Fibroblast of pulmonary artery (primary cell): Measurements from ENCODE around the gene SLC25A45.

Experiments used
- DNase-seq: peaks from one replicate; pipeline ENCODE4 v3.0.0-alpha.2; 2010; ENCODE audit warnings: low read depth
- H3K4me3 ChIP-seq: replicated peaks from 2 replicates; pipeline ENCODE4 v1.5.1; 2011; ENCODE audit warnings: low read depth, mild to moderate bottlenecking, control low read depth, low read length, moderate library complexity
- CTCF ChIP-seq: IDR thresholded peaks from 2 replicates; pipeline ENCODE4 v1.5.1; 2011; ENCODE audit warnings: mild to moderate bottlenecking, control low read depth, low read length, inconsistent platforms; ENCODE audit errors: missing control alignments

SLC25A45 gene

GRCh38 chr11:65410936-65411680 lies 28.7 kb upstream of the SLC25A45 start:
- no peak for DNase-seq
- no peak for TF ChIP-seq CTCF
- H3K4me3 ChIP-seq, result no peak overlapping the region

GRCh38 chr11:65404638-65405339 lies 22.3 kb upstream of the SLC25A45 start:
- no peak for DNase-seq
- no peak overlapping the region for H3K4me3 ChIP-seq
- no peak for TF ChIP-seq CTCF

GRCh38 chr11:65404210-65404609 lies 21.8 kb upstream of the SLC25A45 start:
- no peak for DNase-seq
- no peak for TF ChIP-seq CTCF
- H3K4me3 ChIP-seq, result no peak overlapping the region

GRCh38 chr11:65403607-65404121 lies 21.2 kb upstream of the SLC25A45 start:
- no peak for DNase-seq
- no peak for TF ChIP-seq CTCF
- H3K4me3 ChIP-seq, result no peak overlapping the region

GRCh38 chr11:65402790-65403189 lies 20.3 kb upstream of the SLC25A45 start:
- H3K4me3 ChIP-seq, result no peak overlapping the region
- TF ChIP-seq CTCF, result no peak
- no peak for DNase-seq

- H3K4me3 ChIP-seq, result no peak overlapping the region
- TF ChIP-seq CTCF, result no peak
- no peak for DNase-seq
These were observed 19.4 kb upstream of the SLC25A45 start for GRCh38 chr11:65401803-65402248.
